Measurements from ENCODE around the gene POC1A.
"Not testable (repeated sequence)": the region's sequence is repeated elsewhere in the genome, so short reads cannot be mapped to it uniquely, and the experiment has no call there.

The POC1A gene

DNA sequence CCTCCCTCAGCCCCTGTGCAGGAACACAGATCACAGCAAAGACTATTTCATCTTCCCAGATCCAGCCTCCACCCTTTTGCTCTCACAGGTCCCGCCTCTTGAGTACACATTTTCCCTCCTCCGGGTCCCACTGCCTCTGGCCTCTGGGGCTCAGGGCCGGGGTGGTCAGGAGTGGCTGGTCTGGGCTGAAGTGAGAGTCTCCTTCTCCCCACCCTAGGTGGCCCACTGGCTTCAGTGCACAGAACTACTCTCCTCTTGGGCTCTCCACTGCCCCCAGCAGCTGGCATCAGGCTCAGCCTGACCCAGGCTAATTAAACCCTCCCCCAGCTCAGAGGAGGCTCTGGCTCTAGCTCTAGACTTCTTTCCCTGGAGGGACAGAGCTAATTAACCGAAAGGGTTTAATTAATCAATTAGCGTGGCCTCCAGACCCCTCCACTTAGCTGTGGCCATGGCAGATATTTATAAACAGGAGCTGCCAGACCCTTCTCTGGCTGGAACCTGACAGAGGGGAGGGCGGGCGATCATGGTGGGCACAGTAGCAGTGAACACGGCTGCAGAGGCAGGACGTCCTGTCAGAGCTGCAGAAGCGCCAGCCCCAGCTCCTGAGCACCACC lies 113.0 kb downstream of the POC1A start:
- DNase-seq, result no peak

DNA sequence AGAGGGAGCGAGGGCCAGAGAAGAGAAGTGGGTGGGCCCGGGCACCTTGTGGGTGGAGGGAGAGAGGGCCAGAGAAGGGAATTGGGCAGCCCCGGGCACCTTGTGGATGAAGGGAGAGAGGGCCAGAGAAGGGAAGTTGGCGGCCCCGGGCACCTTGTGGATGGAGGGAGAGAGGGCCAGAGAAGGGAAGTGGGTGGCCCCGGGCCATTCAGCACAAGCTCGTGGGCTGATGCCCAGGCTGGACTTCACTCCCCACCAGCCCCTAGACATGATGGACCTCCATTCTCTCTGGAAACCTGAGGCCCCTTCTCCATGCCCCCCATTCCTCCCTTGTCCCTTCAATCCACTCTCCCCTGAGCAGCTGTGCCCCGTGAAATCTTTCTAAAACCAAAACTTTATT lies 113.6 kb downstream of the POC1A start:
- DNase-seq, result no peak

DNA sequence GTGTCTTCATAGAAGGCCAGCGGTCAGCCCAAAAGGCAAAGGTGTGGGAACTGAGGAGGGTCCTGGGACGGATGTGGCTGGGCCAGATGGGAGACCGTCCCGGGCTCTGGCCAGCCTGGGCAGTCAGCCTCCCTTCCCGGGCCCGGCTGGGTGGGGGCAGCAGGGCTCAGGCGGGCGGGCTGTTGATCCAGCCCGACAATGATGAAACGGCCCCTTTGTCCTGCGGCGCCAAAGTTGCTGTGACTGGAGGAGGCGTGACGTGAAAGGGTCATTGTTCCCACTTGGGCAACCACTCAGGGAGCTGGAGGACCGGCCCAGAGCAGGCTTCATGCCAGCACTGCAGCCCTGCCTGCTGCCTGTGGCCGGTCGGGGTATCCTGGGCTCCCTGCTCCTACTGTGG lies 114.4 kb downstream of the POC1A start:
- no peak for DNase-seq

DNA sequence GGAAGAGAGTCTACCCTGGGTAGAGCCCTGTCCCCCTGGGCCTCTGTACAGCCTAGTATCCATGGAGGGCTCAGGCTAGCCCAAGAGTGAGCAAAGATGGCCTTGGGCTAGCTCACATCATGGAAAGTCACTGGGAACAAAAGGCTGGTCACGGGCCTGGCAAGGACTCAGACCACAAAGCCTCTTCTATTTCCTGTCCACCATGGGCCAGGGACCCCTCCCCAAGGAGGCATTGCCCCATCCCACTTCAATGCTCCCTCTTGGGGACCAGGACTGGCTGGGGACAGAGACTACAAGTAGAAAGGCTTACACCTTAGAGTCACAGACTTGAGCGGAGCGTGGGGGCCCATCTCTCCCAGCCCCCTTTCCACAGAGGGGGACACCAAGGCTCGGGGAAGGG lies 114.8 kb downstream of the POC1A start:
- no peak for DNase-seq

DNA sequence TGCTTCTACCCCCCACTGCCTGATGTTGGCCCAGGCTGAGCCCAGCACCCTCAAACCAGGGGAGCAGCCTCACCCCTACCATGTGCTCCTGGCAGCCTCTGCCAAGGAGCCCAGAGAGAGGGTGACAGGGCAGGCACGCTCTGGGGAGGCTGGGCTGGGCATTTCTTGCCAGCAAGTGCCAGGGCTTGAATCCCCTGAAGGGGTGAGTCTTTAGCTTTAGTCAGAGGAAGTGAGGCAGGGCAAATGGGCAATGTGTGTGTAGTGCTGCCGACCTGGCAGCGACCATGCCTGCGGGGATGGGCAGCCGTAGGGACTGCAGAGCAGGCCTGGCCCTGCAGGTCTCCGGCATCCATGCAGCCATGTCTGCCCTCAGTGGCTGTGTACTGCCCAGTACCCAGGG lies 116.0 kb downstream of the POC1A start:
- no peak for DNase-seq

DNA sequence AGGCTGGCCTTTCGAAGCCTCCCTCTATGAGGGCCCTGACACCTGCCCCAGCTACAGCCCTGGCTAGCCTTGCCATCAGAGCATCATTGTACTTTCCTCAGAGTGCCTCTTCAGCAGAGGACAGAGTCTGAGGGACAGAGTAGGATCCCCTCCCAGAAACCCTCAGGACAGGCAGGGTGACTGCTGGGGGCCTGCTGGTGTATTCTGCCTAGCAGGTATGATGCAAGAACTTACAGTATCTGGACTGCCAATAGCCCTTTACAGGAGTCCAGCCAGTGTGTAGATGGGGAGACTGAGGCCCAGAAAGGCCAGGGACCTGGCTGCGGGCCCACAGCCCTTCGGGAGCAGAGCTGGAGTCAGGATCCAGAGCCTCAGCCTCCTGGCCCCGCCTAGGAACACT lies 116.9 kb downstream of the POC1A start:
- no peak for DNase-seq

DNA sequence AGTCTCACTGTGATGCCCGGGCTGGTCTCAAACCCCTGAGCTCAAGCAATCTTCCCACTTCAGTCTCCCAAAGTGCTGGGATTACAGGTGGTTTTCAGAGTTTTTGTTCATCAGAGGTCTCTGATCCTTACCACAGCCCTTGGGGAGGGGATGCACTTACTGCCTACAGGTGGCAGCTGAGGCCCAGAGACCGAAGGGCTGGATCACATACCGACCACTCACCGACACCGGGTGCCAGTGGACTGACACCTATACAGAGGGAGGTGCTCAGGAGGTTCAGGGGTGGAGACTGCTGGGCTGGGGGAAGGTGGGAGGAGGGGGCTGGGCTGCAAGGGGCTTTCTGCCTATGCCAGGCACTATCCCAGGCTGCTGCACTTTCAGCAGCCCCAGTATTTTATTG lies 117.4 kb downstream of the POC1A start:
- no peak for DNase-seq

DNA sequence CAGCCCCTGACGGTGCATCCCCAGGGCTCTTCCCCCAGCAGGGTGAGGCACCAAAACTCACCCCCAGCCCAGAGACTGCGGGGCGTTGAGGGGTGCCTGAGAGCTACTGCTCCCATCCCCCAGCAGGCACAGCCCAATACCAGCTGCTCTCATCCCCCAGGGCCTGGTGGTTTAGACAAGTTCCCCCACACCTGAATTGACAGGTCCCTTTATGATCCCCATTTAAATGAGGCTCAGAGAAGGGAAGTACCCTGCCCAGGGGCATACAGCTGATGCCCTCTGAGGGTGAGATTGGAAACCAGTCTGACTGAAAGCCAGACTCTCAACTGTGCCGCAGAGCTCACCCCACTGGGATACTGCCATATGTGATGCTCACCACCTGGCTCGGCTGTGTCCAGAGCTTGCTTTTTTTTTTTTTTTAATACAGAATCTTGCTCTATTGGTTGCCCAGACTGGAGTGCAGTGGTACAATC lies 118.0 kb downstream of the POC1A start:
- no peak for DNase-seq

DNA sequence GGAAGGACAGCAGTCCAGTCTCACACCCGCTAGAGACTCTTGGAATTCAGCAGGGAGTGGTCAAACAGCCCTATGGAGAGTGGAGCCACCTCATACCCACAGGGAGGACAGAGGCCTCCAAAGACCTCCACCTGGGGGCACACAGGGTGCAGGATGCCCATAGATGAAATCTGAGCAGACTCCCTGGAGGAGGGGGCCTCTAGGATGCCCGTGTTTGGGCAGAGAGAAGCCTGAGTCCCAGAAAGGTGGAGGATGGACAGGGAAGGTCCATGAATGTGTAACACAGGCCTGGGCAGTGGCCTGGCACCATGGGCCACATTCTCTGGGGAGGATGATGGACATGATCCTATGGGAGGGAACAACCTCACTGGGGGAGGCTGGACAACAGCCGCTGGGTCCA lies 119.6 kb downstream of the POC1A start:
- DNase-seq, result no peak

DNA sequence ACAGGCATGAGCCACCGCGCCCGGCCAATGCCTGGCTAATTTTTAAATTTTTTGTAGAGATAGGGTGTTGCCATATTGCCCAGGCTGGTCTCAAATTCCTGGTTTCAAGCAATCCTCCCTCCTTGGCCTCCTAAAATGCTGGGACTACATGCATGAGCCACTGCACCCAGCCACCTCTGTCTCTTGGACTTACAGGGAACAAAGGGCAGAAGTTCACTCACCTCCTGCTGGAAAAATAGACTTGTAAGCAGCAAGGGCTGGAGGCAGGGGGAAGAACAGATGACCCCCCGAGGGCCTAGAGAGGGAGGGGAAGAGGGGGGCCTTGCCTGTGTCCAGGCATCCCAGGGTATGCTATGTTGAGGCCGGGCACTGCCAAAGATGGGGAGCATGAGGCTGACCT lies 120.0 kb downstream of the POC1A start:
- DNase-seq, result no peak

DNA sequence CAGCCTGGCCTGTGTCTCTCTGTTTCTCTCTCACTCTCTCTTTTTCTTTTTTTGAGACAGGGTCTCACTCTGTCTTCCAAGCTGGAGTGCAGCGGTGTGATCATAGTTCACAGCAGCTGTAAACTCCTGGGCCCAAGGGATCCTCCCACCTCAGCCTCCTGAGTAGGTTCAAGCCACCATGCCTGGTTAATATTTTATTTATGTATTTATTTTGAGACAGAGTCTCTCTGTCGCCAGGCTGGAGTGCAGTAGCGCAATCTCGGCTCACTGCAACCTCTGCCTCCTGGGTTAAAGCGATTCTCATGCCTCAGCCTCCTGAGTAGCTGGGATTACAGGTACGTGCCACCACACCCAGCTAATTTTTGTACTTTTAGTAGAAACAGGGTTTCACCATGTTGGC lies 120.5 kb downstream of the POC1A start:
- not testable (repeated sequence) for DNase-seq

DNA sequence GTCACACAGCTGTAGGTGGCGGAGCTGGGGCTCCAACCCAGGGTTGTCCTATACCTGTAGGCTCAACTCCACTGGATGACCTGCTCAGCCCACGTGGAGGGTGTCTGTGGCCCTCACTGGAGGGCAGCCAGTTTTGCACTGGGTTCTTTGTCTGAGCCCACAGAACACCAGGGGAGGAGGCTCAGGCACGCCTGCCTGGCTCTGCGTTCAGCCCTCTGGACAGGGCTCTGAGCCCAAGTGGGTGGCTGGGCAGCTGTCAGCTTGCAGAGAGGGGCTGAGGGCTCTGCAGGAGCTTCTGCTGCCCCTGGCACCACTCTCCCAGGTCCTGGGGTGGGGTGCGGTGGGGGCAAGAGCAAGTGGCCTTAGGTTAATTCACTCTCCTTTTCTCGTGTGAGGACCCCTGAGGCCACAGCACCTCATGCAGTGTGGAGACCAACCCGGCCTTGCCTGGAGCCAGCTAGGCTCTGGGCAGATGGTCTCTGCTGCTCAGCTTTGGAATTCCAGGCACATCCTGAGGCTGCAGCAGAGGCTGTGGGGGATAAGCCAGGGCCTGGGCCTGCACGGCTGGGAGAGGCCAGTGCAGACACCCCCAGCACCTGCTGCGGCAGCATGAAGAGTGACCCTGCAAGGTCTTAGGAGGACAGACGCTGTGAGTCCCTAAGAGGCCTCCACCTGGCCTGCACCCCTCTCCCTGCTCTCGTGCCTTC lies 121.4 kb downstream of the POC1A start:
- no peak for DNase-seq

DNA sequence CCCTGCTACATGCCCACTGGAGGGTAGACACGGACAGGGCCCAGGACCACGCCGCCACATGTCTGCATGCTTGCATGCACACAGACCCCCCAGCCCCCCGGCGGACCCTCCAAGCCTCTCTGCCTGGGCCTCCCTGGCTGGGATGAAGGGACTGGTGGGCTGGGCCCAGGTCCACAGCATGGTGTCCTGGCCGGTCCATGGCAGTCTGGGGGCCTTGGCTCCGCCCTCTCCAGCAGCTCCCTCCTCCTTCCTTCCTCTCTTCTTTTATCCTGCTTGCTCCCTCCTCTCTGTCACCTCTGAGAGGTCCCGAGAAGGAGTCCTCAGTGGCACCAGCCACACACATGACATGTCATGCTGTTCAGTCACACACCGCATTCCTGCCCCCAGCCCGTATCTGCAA lies 122.3 kb downstream of the POC1A start:
- DNase-seq, result no peak

DNA sequence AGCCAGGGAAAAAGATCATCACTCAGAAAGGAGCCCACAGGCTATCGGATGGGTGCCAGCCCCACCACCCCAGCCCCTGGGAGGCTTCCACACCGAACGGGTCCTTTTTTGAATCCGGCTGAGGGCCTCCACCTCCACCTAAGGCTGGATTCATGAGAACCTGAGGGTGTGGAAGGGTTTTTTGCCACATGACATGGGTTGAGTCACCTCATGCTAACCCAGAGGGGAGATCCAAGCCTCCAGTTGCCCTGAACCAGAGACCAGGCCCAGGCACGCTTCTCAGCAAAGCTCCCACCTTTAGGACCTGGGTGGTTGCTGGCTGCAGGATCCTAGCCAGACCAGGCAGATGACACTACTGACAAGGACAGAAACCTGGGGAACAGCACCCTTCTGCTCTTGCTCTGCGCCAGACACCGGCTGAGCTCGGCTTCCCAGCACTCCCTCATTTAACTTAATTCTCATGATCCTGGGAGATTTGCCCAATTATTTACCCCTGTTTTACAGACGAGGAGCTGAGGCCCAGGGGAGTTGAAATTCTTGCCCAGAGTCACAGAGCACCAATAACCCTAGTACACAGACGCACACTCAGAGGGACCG lies 123.4 kb downstream of the POC1A start:
- no peak for DNase-seq

DNA sequence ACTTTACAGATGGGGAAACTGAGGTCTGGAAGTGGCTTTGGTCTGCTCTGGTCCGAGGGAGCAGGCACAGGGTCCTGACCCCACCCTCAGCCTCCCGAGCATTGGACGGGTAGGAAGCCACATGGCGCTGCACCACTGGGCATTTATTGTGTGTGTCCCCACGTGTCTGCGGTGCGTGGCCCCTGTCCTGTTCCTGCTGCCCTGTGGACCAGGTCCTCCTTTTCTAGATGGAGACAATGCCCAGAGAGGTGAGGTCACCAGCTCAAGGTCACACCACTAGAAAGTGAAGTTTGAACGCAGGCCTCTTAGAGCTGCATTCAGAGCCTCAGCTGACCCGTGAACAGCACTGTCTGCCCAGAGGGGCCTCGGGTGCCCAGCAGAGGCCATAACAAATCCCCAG lies 124.7 kb downstream of the POC1A start:
- DNase-seq, result no peak

DNA sequence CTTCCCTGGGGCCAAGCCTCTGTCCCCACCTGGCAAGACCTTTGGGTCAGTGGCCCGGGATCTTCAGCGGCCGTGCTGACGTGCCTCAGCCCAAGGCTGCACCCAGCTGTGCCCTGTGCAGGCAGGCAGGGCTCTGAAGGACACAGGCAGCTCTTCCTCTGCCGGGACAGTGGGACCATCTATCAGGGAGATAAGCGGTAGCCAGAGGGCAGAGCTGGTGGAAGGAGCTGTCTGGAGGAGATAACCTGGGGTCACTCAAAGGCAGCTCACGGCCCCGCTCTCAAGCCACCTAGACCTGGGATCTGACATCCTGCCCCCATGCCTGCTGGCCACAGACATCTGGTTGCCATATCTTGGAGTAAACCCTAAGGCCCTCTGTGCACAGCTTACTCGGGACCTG lies 125.2 kb downstream of the POC1A start:
- DNase-seq, result no peak

DNA sequence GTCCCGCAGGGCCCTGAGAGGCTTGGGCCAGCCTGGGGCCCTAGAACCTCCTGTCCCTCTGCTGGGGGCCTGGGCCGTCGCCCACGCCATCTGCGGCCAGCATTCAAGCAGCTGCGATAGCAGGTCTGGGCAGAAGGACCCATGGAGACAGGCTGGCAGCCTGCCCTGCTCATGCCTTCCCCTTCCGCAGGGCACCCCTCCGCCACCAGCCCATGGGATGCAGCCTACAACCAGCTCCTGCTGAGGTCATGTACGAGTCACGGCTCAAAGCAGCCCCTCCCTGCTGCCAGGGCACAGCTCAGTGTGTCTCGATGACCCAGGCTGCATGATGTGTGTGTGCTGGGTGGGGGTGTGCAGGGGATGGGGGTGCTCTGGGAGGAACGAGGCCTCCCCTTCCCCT lies 125.7 kb downstream of the POC1A start:
- no peak for DNase-seq

DNA sequence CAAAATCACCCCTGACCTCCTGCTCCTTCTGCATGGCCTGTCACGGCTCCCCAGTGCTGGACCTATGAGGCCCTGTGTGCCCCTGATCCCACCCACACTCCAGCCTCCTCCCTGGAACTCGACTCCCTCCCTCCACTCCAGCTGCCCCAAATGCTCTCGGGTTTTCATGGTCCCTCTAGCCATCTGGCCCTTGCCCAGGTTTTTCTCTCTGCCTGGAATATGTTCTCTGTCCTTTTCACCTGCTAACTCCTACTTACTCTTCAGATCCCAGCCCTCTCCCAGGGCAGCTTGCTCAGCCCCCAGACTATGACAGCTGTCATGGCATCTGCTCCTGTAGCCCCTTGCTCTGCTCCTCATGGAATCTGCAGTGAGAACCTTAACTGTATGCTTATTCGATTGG lies 128.2 kb downstream of the POC1A start:
- no peak for DNase-seq

DNA sequence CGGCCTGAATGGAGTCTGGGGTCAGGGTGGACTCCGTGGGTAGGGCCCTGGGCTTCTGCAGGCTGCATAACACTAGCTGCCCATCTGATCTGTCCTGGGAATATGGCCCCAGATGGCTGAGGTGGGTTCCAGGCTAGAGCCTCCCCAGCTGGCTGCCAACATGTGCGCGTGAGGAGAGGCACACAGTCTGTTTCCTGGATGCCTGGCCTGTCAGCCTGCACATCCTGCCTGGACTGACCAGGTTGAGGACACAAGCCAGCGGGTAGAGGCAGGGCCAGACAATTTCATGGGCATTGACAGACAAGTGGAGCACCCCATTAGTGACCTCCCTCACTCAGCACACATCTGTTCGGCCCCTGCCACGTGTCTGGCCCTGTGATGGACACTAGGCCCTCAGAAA lies 128.8 kb downstream of the POC1A start:
- no peak for DNase-seq

All from stimulated activated CD4-positive, alpha-beta T cell treated with anti-CD3 and anti-CD28 coated beads, Interleukin-15, amount 100 ng/mL, for 24 hours (primary cell).